ENCODE data around the gene PNLIPRP1. TPM values are rescaled to one million over a fixed set of nuclear protein-coding genes. Genes with fewer than 3 reads are reported as not detected.

The PNLIPRP1 gene
- total RNA-seq, 3 donors from 2014 or later (not counting 1 experiment from before 2014, with no cell fraction given): not detected

- no peaks in the 10 kb centered on the region for H3K27me3 ChIP-seq (ENCODE audit: control insufficient read depth, insufficient read depth, low read length)
Measured at GRCh38 chr10:116602648-116603400, 12.1 kb downstream of the PNLIPRP1 start.

GRCh38 chr10:116606061-116606483, 15.3 kb downstream of the PNLIPRP1 start:
- Histone ChIP-seq H3K4me3 (ENCODE audit: low read length) (no peak overlapping the region), H3K27me3 (ENCODE audit: control insufficient read depth, insufficient read depth, low read length) (no peaks in the 10 kb centered on the region), H3K27ac (ENCODE audit: low read length) (no peak overlapping the region), H3K4me1 (ENCODE audit: control insufficient read depth, insufficient read depth, low read length) (no peaks in the 10 kb centered on the region), H3K36me3 (ENCODE audit: control insufficient read depth, insufficient read depth, low read length) (no peaks in the 10 kb centered on the region), H3K9me3 (ENCODE audit: control insufficient read depth, insufficient read depth, low read length) (no peaks in the 10 kb centered on the region)
- Mint-ChIP-seq H3K9me3 (peaks cover 0 to 2% of the 10 kb centered on the region in 2 donors), H3K27ac (no peak overlapping the region), H3K4me3 (no peak overlapping the region), H3K27me3 (ENCODE audit: low read depth in 2 of 2) (peaks cover 15 to 17% of the 10 kb centered on the region in 2 donors), H3K36me3 (no peaks in the 10 kb centered on the region), H3K4me1 (no peaks in the 10 kb centered on the region)
- TF ChIP-seq CTCF (IDR thresholded peaks at IDR 0.05): no peak
- ATAC-seq: no peak
- intact Hi-C loops (cut with micrococcal nuclease): no loop called here
- WGBS (ENCODE audit: insufficient coverage): 61% methylated on average over 8 of the region's 8 CpGs
- no peak for DNase-seq

More at GRCh38 chr10:116602648-116603400, 12.1 kb downstream of the PNLIPRP1 start:
- Histone ChIP-seq H3K9me3 (ENCODE audit: control insufficient read depth, insufficient read depth, low read length) (no peaks in the 10 kb centered on the region), H3K4me1 (ENCODE audit: control insufficient read depth, insufficient read depth, low read length) (no peaks in the 10 kb centered on the region), H3K27ac (ENCODE audit: low read length) (no peak overlapping the region), H3K4me3 (ENCODE audit: low read length) (no peak overlapping the region), H3K36me3 (ENCODE audit: control insufficient read depth, insufficient read depth, low read length) (no peaks in the 10 kb centered on the region)
- WGBS (ENCODE audit: insufficient coverage): 84% methylated on average over 10 of the region's 10 CpGs
- ATAC-seq (no peak), DNase-seq (no peak)
- Mint-ChIP-seq H3K4me1 (no peaks in the 10 kb centered on the region), H3K4me3 (no peak overlapping the region), H3K36me3 (no peaks in the 10 kb centered on the region), H3K27me3 (ENCODE audit: low read depth in 2 of 2) (peaks cover 0 to 2% of the 10 kb centered on the region in 2 donors), H3K27ac (no peak overlapping the region), H3K9me3 (no peaks in the 10 kb centered on the region)
- intact Hi-C loops (cut with micrococcal nuclease): no loop called here
- TF ChIP-seq CTCF (IDR thresholded peaks at IDR 0.05): no peak

GRCh38 chr10:116607336-116607735, 16.6 kb downstream of the PNLIPRP1 start:
- Histone ChIP-seq H3K27me3 (ENCODE audit: control insufficient read depth, insufficient read depth, low read length) (no peaks in the 10 kb centered on the region), H3K4me3 (ENCODE audit: low read length) (no peak overlapping the region), H3K36me3 (ENCODE audit: control insufficient read depth, insufficient read depth, low read length) (no peaks in the 10 kb centered on the region), H3K27ac (ENCODE audit: low read length) (no peak overlapping the region), H3K4me1 (ENCODE audit: control insufficient read depth, insufficient read depth, low read length) (no peaks in the 10 kb centered on the region), H3K9me3 (ENCODE audit: control insufficient read depth, insufficient read depth, low read length) (no peaks in the 10 kb centered on the region)
- TF ChIP-seq CTCF (IDR thresholded peaks at IDR 0.05): no peak
- Mint-ChIP-seq H3K9me3 (peaks cover 0 to 2% of the 10 kb centered on the region in 2 donors), H3K4me3 (no peak overlapping the region), H3K4me1 (no peaks in the 10 kb centered on the region), H3K27ac (no peak overlapping the region), H3K27me3 (ENCODE audit: low read depth in 2 of 2) (peaks cover 15 to 17% of the 10 kb centered on the region in 2 donors), H3K36me3 (no peaks in the 10 kb centered on the region)
- ATAC-seq (no peak), DNase-seq (no peak)
- WGBS (ENCODE audit: insufficient coverage): 79% methylated on average over 6 of the region's 6 CpGs
- intact Hi-C loops (cut with micrococcal nuclease): no loop called here

Data from natural killer cell (primary cell).